NCI-H510A treated with DMSO at 0.1 percent for 48 hours (cell line): ENCODE data around the gene NR1D1.

Source experiments
- DNase-seq: peaks from one replicate; lab custom pipeline; 2025; lab: John Stamatoyannopoulos, UW

The NR1D1 gene

DNA sequence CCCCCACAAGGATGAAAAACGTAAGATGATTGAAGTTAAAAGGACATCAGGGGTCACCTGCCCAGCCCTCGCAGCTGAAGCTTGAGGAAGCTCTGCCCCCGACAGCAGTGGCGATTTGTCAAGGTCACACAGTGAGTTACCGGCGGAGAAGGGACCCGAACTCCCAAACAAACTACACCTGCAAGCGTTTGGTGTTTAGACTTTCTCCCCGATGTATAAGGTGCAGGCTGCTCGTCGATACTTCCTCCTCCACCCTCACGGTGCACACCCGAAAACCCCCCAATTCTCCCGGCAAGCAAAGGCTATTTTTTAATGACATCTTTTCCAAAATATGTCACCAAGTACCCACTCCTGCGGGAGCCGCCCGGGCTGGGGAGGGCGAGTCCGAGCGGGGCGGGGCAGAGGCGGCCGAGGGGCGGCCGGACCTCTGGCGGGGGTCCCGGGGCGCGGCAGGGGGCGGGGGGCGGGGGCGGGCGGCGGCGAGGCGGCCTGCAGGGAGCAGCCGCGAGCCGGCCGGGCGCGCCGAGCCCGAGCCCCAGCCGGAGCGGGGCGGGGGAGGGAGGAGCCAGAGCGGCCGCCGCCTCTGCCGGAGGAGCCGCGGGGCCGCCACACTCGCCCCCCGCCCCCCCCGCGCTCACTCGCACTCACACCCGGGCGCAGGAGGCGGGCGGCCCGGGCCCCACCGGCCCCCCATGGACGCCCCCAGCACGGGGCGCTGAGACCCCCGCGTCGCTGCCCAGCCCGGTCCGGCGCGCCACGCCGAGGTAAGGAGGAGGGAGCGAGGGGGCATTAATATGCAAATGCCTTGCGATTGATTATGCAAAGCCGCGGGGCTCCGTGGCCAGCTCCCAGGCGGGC lies 37.8 kb downstream of the NR1D1 start, which contains the start of gene THRA:
Gene THRA, plus strand, starts transcription at position 637 of the 858 bp plus-strand sequence. CDS start 11,524 bp downstream, outside the sequence.
- DNase-seq, result peak; percentile 34

DNA sequence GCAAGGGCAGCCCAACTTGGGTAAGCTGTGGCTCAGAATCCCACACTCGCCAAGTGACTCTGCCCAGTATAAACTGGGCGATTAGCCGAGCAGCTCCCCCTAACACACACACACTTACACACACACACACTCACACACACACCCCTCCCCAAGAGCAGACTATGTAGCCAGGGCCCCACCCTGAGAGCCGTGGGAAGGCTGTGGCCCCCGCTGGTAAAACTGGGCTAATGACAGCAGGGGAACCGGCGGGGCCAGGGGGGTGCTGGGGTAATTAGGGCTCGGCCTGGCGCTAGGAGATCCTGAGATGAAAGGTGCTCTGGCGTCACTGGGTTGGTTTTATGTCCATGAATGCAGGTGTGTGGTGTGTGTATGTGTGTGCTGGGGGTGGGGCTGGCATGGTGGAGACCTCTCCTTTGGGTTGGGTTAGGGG lies 38.8 kb downstream of the NR1D1 start:
- no peak for DNase-seq

DNA sequence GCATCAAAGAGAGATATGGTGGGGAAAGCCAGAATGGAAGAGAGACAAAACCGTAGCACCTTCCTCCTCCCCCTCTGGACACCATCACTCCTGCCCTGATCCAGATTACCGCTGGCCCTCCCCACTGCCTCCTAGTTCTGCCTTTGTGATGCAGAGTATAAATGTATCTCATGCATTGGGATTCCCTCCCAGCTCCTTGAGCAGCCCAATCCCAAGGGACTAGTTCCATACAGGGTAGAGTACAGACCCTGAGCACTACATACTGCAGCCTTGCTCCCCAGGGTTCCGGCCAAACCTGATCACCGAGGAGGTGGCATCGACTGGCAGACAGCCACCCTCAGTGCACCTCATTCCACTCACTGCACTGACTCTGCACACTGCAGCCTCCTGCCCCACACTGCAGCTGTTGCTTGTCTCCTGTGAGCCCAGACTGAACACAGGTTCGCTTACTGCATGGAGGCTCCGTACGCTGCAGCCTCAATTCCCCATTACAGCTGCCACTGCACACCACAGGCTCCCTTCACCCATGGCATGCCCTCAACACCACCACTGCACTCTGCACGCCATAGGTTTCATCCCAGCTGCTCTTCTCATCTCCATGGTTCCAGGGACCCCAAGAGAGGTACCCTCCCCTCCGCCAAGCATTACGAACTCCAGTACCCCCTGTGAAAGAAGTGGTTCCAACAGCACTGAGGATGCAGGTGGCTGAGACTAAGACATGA lies 39.3 kb downstream of the NR1D1 start:
- DNase-seq, result no peak

DNA sequence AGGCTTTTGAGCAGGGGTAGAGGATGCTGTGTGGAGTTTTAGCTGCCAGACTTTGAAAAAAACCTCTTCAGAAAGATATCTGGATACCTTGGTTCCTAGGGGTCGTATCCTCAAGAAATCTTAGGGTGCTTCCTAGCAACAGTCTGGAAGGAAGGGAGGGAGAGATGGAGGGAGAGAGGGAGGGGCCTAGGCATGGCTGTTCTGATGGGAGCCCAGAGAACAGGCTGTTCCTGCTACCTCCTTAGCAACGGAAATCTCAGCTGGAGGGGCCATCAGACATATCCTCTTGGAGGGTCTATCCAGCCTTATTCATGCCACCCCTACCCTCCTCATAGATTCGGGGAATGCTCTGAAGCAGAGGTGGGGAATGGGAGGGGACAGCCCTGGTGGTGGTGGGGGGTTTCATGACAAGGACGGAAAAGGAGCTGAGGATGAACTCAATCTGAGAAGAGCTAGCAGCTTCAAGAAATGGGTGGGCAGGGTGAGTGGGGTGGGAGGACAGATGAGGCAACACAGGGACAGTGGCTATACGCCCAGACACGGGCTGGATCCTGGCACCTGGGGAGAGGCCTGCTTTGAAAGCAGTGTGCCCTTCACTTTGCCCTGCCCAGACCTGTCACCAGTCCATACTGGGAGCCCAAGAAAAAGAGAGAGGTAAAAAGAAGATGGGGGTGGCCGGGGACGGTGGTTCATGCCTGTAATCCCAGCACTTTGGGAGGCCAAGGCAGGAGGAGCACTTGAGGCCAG lies 40.5 kb downstream of the NR1D1 start:
- DNase-seq, result no peak

DNA sequence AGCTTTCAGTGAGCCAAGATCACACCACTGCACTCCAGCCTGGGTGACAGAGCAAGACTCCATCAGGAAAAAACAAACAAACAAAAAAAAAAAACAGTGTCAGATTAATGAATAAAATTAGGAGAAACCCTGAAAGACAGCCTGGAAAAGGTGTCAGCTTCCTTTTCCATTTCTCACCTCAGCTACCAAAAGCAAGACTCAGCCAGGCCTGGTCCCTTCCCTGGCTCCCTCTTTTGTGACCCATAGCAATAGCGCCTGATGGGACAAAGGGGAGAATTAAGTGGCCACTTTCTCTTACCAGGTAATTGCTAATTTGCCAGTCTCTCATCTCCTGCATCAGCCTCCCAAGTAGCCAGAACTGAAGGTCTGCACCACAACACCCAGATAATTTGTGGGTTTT lies 41.5 kb downstream of the NR1D1 start:
- no peak for DNase-seq

DNA sequence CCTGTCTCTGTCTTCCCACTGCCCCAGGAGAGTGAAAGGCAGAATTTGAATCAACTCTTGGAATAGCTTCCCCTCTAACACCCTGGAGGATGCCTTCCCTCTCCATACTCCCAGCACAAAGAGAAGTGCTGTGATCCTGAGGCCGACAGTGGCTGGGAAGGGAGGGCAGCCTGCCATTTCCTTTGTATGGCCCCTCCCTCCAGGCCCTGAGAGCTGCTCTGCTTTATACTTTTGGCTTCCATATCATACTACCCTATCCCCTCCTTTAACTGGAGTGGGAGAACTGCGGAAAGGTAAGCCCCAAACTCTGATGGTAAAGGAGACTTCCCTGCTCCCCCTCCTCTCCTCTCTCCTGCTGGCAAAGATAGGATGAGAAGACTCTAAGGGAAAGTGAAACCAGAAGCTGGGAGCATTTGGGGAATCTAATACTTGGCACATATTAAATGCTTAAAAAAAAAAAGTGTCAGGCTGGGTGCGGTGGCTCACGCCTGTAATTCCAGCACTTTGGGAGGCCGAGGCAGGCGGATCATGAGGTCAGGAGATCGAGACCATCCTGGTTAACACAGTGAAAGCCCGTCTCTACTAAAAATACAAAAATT lies 42.1 kb downstream of the NR1D1 start:
- no peak for DNase-seq

DNA sequence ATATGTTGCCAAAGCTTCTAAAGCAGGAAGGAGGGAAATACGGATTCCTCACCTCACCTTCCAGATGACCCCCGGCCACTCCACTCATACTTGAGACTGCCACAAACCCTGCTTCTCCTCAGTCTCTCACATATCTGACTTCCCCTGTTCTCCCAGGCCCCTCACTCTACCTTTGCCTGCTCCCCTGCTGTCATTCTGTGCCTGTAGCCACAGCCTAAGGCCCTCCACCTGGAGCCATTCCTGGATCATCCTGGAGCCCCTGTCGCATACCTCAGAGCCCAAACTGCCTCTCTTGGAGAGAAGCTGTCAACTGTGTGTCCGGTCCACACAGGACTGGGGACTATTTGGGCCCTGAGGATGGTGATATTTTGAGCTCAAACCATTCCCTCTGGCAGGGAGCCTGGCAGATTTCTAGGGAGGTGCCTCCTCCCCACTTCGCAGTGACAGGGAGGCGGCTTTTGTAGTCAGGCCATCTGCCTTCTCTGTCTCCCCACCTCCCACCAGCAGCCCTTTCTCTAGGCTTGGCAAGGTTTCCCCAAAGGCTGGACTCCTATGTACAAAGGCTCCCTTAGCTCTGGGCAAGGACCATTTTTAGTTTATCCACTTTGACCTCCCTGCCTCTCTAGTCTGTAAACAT lies 43.9 kb downstream of the NR1D1 start:
- no peak for DNase-seq
